CD4-positive, alpha-beta T cell treated with Interleukin-1 beta for 1 hour (primary cell): Measurements from ENCODE around the gene NEK5.
"Not testable (repeated sequence)": the region's sequence is repeated elsewhere in the genome, so short reads cannot be mapped to it uniquely, and the experiment has no call there.

Experiments
- DNase-seq, 2 donors: peaks; one replicate each; pipeline ENCODE4 v3.0.0-alpha.2; 2020 to 2022

Gene NEK5

DNA sequence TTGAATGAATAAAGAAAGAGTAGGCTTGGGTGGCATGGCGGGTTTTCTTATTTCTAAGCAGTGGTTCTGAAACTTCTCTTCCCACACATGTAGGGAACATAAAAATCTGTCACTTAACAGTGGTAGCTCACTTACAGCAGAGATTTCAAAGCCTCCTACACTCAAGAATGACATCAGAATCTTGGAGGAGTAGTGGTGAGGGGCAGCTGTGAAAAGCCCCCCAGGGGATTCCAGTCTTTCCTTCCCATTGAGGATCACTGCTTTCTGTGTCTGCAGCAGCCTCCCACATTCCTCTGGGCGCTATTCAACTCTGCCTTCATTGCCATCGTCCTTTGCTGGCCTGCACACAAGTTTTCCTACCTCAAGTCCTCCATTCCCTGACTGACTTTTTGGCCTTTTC lies 8.6 kb upstream of the NEK5 start:
- DNase-seq = no peak

DNA sequence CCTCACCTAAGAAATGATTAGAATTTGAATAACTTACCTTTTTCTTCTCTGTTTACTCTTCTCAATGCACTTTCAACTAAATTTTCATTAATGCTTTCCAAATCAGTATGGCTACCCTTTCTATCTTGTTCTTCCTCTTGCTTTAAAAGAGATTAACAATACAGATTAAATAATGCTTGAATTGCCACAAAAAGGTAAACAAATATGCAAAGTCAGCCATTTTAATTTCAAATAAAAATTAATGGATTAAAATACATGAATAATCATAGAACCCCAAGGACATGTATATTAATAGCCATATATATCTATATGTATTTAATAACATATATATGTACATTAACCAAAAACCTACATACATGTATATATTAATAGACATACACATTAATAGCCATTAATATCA lies 7.9 kb upstream of the NEK5 start:
- DNase-seq = no peak

DNA sequence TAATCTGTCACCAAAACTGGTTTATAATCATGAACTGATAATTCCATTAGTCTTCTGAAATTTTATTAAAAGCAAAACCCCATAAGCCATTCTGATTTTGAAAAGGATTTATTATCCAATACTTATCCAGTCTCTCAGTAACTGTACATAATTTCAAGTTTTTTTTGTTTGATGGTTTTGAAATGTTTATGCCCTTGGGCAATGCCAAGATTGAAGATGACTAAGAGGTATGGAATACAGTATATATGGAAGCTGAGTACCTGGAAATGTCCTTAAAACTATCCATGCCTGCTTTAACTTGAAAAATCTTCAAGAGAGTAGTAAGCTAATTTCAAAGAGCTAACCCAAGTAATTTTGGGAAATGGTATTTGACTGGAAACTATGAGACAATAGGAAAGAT lies 1.8 kb upstream of the NEK5 start:
- DNase-seq = no peak

DNA sequence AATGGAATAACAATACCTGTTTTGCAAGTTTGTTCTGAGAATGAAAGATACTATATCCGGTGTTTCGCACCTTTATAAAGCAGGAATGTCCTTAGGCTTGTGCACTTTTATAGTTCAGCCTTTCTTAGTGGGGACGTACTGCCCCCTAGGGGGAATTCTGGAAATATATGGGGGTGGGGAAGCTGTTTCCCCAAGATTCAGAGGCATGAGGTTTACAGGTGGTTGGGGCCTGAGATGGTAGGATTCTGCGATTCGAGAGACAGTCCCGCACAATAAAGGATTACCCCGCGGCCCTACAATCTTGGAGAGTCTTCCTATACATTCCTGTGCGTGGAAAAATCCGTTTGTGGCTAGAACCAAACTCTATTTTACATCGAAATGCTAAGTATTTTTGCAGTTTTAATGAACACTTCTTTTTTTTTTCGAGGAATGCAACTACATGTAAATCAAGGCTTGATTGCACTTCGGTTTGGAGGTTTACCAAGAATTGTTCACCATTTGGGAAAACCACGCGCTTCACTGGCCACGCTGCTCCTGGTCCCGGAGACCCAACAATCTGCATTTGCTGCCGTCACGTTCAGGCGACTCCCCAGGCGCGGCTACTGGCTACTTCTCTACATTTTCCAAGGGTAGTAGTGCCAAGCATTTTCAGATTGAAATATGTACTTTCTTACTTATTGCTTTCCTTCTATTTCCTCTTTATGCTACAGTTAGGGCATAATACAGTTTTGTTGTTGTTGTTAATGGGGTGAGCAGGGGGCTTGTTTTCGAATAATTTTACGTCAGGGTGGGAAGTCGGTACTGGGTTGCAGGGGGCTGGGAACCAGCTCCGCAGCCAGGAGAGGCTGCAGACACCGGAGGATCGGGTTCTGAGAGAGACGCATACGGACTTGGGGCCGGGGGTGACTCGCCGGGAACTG lies 830 bp downstream of the NEK5 start:
- DNase-seq = peak; percentile 49 to 73

DNA sequence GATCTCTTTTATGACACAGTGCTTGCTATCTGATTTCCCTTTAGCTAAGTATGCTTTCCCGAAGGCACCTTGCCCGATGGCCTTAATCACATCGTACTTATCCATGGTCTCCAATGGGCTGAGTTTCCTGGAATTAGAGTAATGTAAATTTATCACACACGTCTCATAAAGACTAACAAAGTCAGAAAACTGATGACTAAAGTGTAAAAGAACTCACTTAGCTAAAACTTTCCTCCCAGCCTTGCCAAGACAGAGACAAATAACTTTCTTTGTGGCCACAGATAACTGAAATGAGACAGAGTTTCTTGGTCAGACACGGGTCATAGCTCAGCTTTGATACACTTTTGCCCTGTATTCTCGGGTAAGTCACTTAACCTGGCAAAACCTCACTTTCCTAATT lies 1.5 kb downstream of the NEK5 start:
- no peak for DNase-seq

DNA sequence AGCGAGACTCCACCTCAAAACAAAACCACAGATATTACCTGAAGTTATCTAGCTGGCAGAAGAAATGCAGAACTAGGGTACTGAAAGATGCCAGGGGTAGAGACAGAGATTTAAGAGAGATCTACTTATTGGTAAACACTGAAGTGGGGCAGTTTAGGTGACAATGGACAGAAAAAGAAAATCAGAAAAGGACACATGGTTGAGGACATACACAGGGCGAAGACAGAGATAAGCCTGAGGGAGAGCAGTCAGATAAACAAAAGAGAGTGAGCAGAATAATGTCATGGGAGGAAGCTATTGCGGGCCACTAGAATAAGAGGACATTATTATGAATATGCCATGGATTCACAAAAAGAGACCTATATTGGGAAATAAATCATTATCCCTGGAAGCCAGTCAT lies 3.3 kb downstream of the NEK5 start:
- no peak for DNase-seq

DNA sequence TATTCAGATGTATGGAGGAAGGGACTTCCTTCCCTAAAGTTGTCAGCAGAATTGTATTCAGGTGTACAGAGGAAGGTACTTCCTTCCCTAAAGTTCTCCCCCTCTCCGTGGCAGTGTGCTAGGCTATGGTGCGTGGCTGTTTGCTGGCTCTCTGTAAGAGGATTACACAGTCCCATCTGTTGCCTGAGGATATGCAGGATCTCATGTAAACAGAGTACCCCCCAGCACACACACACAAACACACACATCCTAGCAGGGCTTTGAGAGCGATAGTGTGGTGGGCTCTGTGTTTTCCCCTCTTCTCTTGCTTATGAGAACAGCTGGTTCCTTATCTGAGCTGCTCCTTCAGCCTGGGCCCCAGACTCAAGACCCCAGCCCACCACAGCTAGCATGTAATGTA lies 10.3 kb downstream of the NEK5 start:
- DNase-seq = no peak

DNA sequence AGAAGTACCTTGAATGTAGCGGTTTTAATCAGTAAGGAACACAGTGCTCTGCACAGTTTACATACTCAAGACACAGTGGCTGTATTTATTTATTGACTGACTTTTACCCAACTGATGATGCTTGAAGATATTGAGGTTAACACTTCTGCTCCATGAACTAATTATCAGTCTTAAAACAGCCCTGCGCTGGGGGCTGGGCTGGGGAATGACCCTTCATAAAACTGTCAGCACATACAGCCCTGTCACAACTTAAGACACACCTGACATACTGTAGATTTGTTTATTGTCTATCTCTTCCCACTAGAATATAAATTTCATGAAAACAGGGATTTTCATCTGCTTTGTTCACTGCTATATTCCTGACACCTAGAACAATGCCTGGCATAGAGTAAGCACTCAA lies 10.8 kb downstream of the NEK5 start:
- DNase-seq = no peak

DNA sequence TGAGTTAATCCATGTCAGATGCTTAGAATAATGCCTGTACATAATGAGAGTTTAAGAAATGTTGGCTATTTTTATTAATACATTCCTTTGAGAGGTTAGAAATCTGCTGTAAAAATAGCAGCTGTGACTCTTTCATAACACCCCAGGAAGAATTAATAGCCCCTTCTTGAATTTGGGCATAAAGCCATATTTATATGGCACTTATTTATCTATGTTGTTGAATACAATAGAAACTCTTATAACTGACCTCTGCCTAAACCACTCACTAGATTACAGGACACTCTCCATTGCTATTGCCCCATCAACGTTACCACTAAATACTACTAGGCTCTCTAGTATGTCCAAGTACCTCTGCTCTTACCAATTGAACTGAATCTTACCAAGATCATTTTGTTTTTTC lies 16.3 kb downstream of the NEK5 start:
- DNase-seq = no peak

DNA sequence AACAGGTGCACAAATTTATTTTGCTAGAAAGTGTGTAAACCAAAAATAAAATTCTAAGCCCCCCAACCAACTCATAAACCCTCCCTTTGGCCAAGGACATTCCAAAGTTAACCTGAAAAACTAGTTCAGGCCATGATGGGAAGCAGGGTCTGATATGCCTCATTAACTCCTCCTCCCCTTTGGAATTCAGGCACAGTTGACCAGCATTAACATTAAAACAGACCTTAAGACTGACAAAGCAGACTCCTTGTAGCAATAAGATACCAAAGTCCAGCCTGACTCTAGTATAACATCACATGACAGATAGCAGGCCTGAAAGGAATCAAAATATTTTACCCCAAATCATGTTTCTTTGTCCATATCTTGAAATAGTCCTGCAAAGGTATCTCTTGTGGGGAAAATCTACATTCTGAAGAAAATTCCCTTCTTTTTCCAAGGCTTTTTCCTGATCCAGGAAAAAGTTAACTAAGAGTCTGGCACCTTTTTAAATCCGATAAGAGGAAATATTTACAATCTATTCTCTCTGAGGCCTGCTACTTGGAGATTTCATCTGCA lies 19.7 kb downstream of the NEK5 start:
- DNase-seq = no peak

DNA sequence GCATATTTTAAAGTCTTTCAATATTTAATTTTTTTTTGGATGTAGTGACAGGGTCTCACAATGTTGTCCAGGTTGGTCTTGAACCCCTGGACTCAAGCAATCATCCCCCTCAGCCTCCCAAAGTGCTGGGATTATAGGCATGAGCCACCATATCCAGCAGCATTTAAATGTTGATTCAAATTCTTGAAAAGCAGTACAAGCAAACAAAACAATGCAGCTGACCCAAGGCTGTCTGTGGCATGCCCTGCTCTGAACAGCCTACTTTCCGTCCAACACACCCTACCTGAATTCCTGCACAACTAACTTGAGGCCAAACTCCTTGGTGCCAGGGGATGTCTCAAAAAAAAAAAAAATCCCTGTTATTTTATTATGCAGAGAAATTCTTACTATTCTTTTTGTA lies 23.0 kb downstream of the NEK5 start:
- no peak for DNase-seq

DNA sequence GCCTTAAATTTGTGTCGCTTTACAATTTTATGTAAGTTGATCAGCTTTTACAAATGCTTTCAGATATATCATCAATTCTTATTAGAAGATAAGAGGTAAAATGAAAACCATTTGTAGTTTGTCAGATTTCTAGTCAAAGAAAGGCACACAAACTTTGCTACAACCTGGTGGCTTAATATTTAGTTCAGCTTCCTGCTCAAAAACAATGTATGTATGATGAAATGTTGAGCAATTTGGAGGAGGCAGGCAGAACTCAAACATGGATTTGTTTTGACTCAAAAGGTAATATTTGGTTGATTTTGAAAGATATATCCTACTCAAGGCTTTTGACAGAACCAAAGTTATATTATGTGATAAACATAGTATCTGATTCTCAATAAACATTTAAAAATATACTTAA lies 24.2 kb downstream of the NEK5 start:
- DNase-seq = no peak

DNA sequence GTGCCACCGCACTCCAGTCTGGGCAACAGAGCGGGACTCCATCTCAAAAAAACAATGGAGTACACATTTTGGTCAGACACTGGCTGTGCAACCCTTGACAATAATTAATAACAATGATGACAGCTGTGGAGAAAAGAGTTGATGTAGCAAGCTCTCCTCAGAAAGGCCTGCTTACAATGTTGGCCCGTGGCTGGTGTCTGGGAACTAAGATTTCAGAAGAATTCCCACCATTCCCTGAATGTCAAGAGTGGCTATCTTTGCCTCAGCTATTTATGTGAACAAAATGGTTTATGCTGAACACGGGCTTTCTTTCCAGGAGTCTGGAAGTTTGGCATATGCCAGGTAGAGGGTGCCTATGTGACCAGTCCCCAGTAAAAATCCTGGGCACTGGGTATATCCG lies 25.5 kb downstream of the NEK5 start:
- DNase-seq = no peak

DNA sequence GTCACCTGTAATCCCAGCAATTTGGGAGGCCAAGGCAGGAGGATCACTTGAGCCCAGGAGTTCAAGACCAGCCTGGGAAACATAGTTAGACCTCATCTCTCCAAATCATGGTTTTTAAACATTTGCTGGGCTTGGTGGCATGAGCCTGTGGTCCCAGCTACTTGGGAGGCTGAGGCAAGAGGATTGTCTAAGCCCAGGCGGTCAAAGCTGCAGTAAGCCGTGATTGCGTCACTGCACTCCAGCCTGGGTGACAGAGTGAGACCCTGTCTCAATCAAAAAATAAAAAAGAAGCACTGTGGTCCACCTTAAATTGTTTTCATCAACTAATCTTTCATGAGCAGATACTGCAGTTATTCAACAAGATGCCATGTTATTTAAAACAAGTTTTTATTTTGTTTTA lies 26.4 kb downstream of the NEK5 start:
- DNase-seq = not testable (repeated sequence)

DNA sequence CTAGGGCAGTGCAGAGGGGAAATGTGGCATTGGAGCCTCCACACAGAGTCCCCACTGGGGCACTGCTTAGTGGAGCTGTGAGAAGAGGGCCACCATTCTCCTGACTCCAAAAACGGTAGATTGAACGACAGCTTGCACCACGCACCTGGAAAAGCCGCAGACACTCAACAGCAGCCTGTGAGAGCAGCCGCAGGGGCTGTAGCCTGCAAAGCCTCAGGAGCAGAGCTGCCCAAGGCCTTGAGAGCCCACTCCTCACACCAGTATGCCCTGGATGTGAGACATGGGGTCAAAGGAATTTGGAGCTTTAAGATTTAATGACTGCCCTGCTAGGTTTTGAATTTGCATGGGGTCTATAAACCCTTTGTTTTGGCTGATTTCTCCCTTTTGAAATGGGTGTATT lies 31.7 kb downstream of the NEK5 start:
- DNase-seq = no peak

DNA sequence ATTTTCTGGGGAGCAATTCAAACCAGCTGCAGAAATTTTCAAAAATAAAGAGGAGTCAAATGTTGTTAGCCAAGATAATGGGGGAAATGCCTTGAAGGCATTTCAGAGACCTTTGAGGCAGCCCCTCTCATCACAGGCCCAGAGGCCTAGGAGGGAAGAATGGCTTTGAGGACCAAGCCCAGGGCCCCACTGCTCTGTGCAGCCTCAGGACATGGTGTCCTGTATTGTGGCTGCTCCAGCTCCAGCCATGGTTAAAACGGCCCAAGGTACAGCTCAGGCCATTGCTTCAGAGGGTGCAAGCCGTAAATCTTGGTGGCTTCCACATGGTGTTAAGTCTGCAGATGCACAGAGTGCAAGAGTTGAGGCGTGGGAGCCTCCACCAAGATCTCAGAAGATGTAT lies 32.1 kb downstream of the NEK5 start:
- no peak for DNase-seq

DNA sequence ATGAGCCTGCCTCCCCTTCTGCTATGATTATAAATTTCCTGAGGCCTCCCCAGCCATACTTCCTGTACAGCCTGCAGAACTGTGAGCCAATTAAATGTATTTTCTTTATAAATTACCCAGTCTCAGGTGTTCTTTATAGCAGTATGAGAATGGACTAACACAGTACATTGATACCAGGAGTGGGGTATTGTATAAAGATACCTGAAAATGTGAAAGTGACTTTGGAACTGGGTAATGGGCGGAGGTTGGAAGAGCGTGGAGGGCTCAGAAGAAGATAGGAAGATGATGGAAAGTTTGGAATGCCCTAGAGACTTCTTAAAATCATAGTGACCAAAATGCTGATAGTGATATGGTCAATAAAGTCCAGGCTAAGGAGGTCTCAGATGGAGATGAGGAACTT lies 32.8 kb downstream of the NEK5 start:
- DNase-seq = no peak

DNA sequence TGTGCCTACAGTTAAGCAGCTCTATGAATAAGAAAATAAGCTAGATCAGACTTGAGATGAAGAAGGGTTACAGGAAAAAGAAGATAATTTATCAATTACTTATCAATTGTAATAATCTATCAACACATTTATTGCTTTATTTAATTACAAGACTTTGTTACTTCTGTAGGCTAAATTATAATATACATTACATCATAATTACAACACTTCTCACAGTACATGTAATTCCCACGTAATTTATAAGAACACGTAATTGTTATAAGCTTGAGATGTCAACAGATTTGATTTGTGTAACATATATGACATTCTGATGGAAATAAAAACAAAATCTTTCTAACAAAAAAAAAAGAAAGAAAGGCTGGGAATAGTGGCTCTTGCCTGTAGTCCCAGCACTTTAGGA lies 36.8 kb downstream of the NEK5 start:
- no peak for DNase-seq

DNA sequence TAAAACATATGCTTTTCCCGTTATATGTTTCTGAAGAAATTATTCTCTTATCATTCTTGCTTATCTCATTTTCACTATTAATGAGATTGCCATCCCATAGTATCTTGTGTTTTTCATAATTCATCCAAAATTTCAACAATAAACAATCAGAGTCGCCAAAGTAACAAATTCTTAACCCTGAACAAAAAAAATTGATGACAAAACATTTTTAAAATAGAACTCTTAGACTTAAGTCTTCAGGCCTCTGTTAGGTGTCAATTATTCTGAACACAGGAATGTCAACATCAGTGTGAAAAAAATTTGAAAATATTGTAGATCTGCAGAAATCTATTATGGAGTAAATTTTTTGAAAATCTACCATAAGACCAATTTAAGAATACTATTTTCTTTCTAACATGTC lies 37.4 kb downstream of the NEK5 start:
- DNase-seq = no peak

DNA sequence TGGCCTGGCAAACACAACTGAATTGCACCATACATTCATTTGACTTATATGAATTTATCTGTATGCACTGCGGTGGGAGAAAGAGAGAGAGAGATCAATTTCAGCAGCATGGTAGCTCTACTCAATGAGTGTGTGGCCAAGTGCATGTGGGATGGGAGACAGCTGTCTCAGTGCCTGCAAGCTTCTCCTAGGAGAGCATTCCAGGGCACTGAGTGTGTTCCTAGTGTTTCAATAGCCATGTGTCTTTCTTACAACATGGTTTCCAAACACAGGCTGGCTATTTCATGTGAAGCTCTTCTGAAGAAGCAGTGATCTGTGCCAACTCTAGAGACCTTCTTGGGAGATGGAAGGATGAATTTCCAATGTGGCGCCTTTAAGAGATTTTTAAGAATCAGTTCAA lies 43.5 kb downstream of the NEK5 start:
- no peak for DNase-seq

DNA sequence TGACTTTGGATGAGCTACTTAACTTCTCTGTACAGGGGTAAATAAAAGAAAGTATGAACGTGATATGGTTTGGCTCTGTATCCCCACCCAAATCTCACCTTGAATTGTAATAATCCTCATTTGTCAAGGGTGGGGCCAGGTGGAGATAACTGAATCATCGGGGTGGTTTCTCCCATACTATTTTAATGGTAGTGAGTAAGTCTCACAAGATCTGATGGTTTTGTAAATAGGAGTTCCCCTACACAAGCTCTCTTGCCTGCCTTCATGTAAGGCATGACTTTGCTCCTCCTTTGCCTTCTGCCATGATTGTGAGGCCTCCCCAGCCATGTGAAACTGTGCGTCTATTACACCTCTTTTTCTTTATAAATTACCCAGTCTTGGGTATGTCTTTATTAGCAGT lies 43.9 kb downstream of the NEK5 start:
- not testable (repeated sequence) for DNase-seq

DNA sequence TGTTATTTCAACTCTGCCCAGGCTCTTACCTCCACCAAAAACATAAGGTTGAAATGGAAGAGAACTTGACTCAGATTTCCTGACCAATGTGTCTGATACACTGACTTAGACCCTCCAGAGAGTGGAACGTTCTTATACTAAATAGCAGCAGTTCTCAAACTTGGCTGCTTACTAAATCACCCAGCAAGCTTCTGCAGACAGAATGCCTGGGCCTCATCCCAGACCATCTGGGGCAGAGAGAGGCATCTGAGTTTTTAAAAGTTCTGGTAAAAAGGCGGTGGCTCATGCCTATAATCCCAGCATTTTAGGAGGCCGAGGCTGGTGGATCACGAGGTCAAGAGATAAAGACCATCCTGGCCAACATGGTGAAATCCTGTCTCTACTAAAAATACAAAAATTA lies 46.3 kb downstream of the NEK5 start:
- DNase-seq = no peak

DNA sequence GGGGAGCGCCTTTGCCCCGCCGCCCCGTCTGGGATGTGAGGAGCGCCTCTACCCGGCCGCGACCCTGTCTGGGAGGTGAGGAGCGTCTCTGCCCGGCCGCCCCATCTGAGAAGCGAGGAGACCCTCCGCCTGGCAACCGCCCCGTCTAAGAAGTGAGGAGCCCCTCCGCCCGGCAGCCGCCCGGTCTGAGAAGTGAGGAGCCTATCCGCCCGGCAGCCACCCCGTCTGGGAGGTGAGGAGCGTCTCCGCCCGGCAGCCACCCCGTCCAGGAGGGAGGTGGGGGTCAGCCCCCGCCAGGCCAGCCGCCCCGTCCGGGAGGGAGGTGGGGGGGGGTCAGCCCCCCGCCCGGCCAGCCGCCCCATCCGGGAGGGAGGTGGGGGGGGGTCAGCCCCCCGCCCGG lies 49.0 kb downstream of the NEK5 start:
- DNase-seq = not testable (repeated sequence)

DNA sequence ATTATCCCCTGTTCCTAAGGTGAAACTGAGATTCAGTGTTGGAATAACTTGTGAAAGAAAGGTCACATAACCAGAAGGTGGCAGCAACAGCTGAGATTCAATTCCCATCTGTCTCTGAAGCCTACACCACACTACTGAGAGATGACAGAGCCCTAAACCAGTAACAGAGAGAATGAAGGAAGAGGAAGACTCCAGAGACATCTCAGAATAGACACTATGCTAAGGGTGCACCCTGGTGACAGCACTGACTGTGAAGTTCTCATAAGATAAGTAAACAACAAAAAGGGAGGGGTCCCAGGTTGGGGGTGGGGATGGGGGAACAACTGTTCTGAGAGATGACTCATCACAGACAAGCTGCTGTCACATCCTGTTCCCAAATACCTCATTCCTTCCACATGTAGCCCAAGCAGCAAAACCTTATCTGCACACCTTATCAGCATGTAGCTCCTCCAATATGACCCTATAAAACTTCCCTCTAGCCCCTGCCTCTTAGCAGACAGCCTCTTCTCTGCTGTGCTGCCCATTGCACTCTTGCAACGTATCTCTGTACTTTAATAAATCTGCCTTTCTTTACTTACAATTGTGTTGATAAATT lies 57.8 kb downstream of the NEK5 start:
- peak in 1 of 2 donors; percentile 3 for DNase-seq

DNA sequence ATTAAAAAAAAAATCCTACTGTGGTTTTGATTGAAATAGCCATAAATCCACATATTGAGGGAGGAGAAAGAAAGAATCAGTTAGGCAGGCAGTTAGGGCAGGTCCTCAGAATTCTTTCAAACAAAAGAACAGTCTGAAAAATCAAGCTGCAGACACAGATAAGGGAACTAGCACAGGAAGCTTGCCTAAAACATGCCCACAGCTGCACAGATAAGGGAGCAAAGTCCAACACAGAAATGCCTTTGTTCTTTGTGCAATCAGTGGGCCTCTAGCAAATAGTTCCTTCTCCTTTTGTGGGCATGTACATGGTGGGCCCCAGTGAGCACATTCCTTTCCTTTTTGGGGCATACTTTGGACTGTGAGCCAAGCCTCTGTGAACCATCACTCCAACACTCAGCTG lies 61.6 kb downstream of the NEK5 start:
- DNase-seq = no peak
